HepG2 (cell line): Measurements from ENCODE around the gene MED25. TPM values are rescaled to one million over a fixed set of nuclear protein-coding genes. Genes with fewer than 3 reads are reported as not detected.
A peak's percentile ranks its signal among the peaks of the same experiment; 100 is the strongest.

Experiments used
- CHD4 ChIP-seq: fragments of 200-600 bp; sonication (generic); IDR thresholded peaks from 2 replicates; pipeline ENCODE4 v1.7.0; 2017; ENCODE audit warnings: mild to moderate bottlenecking, low read length, borderline replicate concordance
- DMAP1 ChIP-seq: IDR thresholded peaks from 2 replicates; pipeline ENCODE4 v1.6.1; 2016
- ELF1 ChIP-seq: sonication (generic); formaldehyde crosslinking; IDR thresholded peaks from 2 replicates; pipeline ENCODE4 v1.4.0; 2020; ENCODE audit warnings: missing genetic modification reagents
- ELF4 ChIP-seq: sonication (generic); formaldehyde crosslinking; IDR thresholded peaks from 2 replicates; pipeline ENCODE4 v1.5.0; 2020; ENCODE audit warnings: missing genetic modification reagents, mild to moderate bottlenecking, moderate library complexity, borderline replicate concordance
- FOXA3 ChIP-seq: IDR thresholded peaks from 2 replicates; pipeline ENCODE4 v1.6.1; 2016; ENCODE audit warnings: missing genetic modification reagents, missing compliant biosample characterization
- POLR2AphosphoS5 ChIP-seq: IDR thresholded peaks from 2 replicates; pipeline ENCODE4 v1.6.1; 2012; ENCODE audit warnings: low read depth, low read length
- TEAD3 ChIP-seq: optimal IDR thresholded peaks from 2 replicates; pipeline ENCODE3; 2016; ENCODE audit warnings: borderline replicate concordance
- ZFY ChIP-seq: sonication (generic); formaldehyde crosslinking; IDR thresholded peaks from 2 replicates; pipeline ENCODE4 v1.4.0; 2020; ENCODE audit warnings: missing genetic modification reagents
- ZMAT3 ChIP-seq: sonication (generic); formaldehyde crosslinking; conservative IDR thresholded peaks from 2 replicates; pipeline ENCODE4 v1.7.0; 2021; ENCODE audit warnings: missing genetic modification reagents
- ZNF557 ChIP-seq: sonication (generic); formaldehyde crosslinking; IDR thresholded peaks from 2 replicates; pipeline ENCODE4 v1.4.0; 2020; ENCODE audit warnings: missing genetic modification reagents
- polyA plus RNA-seq, 8 experiments: library from polyadenylated mRNA; depleted of rRNA in 3 of 8; stranded (reverse) in 7 of 8; unstranded in 1 of 8; fragments of >200 nt; fragmentation: Illumina TruSeq in 4 of 8; extraction: Trizol in 4 of 8; gene quantifications; 2 replicates each; pipeline versions ENCODE4 v1.2.1 to v1.2.3, GENCODE V29; 2011 to 2016; ENCODE audit warnings: low read depth in 4 of 8, missing spikeins in 1 of 8, mixed read lengths in 1 of 8; ENCODE audit not compliant: insufficient read depth in 1 of 8
- total RNA-seq, 5 experiments: library from RNA; depleted of rRNA; stranded (reverse); fragments of >200 nt; fragmentation: Illumina TruSeq; extraction: Trizol; gene quantifications; 2 replicates each; pipeline ENCODE4 v1.2.3, GENCODE V29; 2016; ENCODE audit warnings: low read depth in 1 of 5
- TF ChIP-seq, protein P1 (sequence below): sonication (generic); formaldehyde crosslinking; IDR thresholded peaks from 2 replicates; pipeline ENCODE4 v1.8.0; 2022; ENCODE audit warnings: mild to moderate bottlenecking, missing genetic modification reagents, borderline replicate concordance
- TF ChIP-seq, protein P2 (sequence below), 2 experiments: fragments of 450-650 bp in 1 of 2; sonication (generic) in 1 of 2; formaldehyde crosslinking in 1 of 2; IDR thresholded peaks; 2 replicates each; pipeline versions ENCODE4 v1.6.1 to v1.8.0; 2016 to 2022; ENCODE audit warnings: antibody characterized with exemption in 1 of 2, mild to moderate bottlenecking in 1 of 2, missing genetic modification reagents in 1 of 2
- TF ChIP-seq, protein P3 (sequence below): sonication (generic); formaldehyde crosslinking; IDR thresholded peaks from 2 replicates; pipeline ENCODE4 v1.4.0; 2020; ENCODE audit warnings: missing genetic modification reagents

Gene MED25
- total and polyA plus RNA-seq, 2 of the 13 experiments (the other 11 are each of a cell fraction or from before 2014, with no cell fraction given) = 11.1 to 15.1 TPM

DNA sequence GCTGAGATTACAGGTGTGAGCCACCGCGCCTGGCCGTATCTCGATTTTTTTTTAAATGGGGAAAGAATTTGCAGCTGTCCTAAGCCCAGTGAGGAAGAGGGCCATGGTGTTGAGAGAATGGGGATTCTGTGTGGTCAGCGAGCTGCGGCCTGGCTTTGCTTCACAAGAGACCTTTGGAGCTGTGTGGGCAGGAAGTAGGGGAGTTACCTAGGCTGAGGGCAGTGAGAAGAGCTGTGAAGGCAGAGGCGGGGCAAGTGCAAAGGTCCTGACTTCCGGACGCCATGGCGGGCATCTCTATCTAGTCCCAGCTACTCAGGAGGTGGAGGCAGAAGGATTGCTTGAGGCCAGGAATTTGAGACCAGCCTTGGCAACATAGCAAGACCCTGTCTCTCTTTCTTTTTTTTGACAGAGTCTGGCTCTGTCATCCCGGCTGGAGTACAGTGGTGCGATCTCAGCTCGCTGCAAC lies 46.4 kb upstream of the MED25 start (continued):
- TF ChIP-seq, protein P1, sequence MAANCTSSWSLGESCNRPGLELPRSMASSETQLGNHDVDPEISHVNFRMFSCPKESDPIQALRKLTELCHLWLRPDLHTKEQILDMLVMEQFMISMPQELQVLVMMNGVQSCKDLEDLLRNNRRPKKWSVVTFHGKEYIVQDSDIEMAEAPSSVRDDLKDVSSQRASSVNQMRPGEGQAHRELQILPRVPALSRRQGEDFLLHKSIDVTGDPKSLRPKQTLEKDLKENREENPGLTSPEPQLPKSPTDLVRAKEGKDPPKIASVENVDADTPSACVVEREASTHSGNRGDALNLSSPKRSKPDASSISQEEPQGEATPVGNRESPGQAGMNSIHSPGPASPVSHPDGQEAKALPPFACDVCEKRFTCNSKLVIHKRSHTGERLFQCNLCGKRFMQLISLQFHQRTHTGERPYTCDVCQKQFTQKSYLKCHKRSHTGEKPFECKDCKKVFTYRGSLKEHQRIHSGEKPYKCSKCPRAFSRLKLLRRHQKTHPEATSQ = no peak
- TF ChIP-seq ELF1 (CRISPR knock-in tag) (peak; percentile 76), ZNF557 (CRISPR knock-in tag) (peak; percentile 43; the same call in 1 of the 2 replicates), FOXA3 (peak; percentile 20; the same call in 1 of the 2 replicates), ZMAT3 (CRISPR knock-in tag) (peak; percentile 81; the same call in 1 of the 2 replicates), DMAP1 (CRISPR knock-in tag) (peak; percentile 46; the same call in 1 of the 2 replicates), POLR2AphosphoS5 (peak; percentile 76), TEAD3 (CRISPR knock-in tag) (peak; percentile 40), CHD4 (no peak), ELF4 (CRISPR knock-in tag) (0 out of 2 replicates have a peak, but pooled peaks have one; percentile 55), ZFY (peak; percentile 75)
- TF ChIP-seq, protein P2, sequence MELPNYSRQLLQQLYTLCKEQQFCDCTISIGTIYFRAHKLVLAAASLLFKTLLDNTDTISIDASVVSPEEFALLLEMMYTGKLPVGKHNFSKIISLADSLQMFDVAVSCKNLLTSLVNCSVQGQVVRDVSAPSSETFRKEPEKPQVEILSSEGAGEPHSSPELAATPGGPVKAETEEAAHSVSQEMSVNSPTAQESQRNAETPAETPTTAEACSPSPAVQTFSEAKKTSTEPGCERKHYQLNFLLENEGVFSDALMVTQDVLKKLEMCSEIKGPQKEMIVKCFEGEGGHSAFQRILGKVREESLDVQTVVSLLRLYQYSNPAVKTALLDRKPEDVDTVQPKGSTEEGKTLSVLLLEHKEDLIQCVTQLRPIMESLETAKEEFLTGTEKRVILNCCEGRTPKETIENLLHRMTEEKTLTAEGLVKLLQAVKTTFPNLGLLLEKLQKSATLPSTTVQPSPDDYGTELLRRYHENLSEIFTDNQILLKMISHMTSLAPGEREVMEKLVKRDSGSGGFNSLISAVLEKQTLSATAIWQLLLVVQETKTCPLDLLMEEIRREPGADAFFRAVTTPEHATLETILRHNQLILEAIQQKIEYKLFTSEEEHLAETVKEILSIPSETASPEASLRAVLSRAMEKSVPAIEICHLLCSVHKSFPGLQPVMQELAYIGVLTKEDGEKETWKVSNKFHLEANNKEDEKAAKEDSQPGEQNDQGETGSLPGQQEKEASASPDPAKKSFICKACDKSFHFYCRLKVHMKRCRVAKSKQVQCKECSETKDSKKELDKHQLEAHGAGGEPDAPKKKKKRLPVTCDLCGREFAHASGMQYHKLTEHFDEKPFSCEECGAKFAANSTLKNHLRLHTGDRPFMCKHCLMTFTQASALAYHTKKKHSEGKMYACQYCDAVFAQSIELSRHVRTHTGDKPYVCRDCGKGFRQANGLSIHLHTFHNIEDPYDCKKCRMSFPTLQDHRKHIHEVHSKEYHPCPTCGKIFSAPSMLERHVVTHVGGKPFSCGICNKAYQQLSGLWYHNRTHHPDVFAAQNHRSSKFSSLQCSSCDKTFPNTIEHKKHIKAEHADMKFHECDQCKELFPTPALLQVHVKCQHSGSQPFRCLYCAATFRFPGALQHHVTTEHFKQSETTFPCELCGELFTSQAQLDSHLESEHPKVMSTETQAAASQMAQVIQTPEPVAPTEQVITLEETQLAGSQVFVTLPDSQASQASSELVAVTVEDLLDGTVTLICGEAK (IDR thresholded peaks at IDR 0.05) = no peak
- TF ChIP-seq, protein P2 (CRISPR knock-in tag; IDR thresholded peaks at IDR 0.05) = peak; percentile 53
- TF ChIP-seq, protein P3, sequence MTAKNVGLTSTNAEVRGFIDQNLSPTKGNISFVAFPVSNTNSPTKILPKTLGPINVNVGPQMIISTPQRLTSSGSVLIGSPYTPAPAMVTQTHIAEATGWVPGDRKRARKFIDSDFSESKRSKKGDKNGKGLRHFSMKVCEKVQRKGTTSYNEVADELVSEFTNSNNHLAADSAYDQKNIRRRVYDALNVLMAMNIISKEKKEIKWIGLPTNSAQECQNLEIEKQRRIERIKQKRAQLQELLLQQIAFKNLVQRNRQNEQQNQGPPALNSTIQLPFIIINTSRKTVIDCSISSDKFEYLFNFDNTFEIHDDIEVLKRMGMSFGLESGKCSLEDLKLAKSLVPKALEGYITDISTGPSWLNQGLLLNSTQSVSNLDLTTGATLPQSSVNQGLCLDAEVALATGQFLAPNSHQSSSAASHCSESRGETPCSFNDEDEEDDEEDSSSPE (CRISPR knock-in tag) = peak; percentile 47; the same call in 1 of the 2 replicates
